OCI-LY7 (cell line): ENCODE data around the gene HCFC1. TPM values are rescaled to one million over a fixed set of nuclear protein-coding genes. Genes with fewer than 3 reads are reported as not detected.

Experiments used
- BruUV-seq: library from RNA; stranded (reverse); fragments of 400-500 nt; replicated peaks from 2 replicates; lab custom pipeline; 2021; lab: Mats Ljungman, UMichigan
- CTCF ChIA-PET: fragments of 300-600 bp; sonication (Branson Sonifier 250); formaldehyde crosslinking; loops from one replicate; lab custom pipeline; 2022; ENCODE audit warnings: antibody characterized with exemption; ENCODE audit not compliant: unreplicated experiment; lab: Charles Lee
- POLR2A ChIA-PET: fragments of 300-600 bp; sonication (Branson Sonifier 250); formaldehyde crosslinking; loops from one replicate; lab custom pipeline; 2022; ENCODE audit warnings: antibody characterized with exemption; lab: Charles Lee
- DNase-seq: peaks from one replicate; pipeline ENCODE4 v3.0.0-alpha.2; 2015; ENCODE audit warnings: low spot score
- H2AFZ ChIP-seq: fragments of 200-600 bp; sonication (generic), shearing (Covaris generic); 2 replicates; pipeline ENCODE4 v1.6.1; 2014; ENCODE audit warnings: mild to moderate bottlenecking, antibody characterized with exemption, low read length, moderate library complexity
- H3K27ac ChIP-seq: fragments of 200-600 bp; sonication (generic); 2 replicates; pipeline ENCODE4 v1.5.1; 2014; ENCODE audit warnings: mixed run types, low read depth, mild to moderate bottlenecking, moderate library complexity, low read length, inconsistent platforms; ENCODE audit not compliant: poor library complexity, severe bottlenecking
- H3K36me3 ChIP-seq: fragments of 200-600 bp; sonication (generic); 2 replicates; pipeline ENCODE4 v1.6.1; 2014; ENCODE audit warnings: mild to moderate bottlenecking, antibody characterized with exemption, low read length, moderate library complexity, mixed read lengths; ENCODE audit not compliant: insufficient read depth
- H3K4me1 ChIP-seq: fragments of 200-600 bp; sonication (generic); 2 replicates; pipeline ENCODE4 v1.5.1; 2014; ENCODE audit warnings: mild to moderate bottlenecking, low read length; ENCODE audit not compliant: insufficient read depth, poor library complexity, severe bottlenecking
- H3K4me2 ChIP-seq: fragments of 200-600 bp; sonication (generic); 2 replicates; pipeline ENCODE4 v1.6.1; 2014; ENCODE audit warnings: mild to moderate bottlenecking, low read length
- H3K4me3 ChIP-seq: fragments of 200-600 bp; sonication (generic); 2 replicates; pipeline ENCODE4 v1.5.1; 2014; ENCODE audit warnings: mild to moderate bottlenecking, low read depth, low read length; ENCODE audit not compliant: poor library complexity, severe bottlenecking
- H3K79me2 ChIP-seq: fragments of 200-600 bp; sonication (generic); 2 replicates; pipeline ENCODE4 v1.6.1; 2016; ENCODE audit warnings: low read depth, mild to moderate bottlenecking, low read length, moderate library complexity, mixed read lengths; ENCODE audit not compliant: insufficient read depth
- H3K9me2 ChIP-seq: fragments of 200-600 bp; sonication (generic); 2 replicates; pipeline ENCODE4 v1.6.1; 2016; ENCODE audit warnings: mild to moderate bottlenecking, low read length, mixed read lengths; ENCODE audit not compliant: insufficient read depth
- H3K9me3 ChIP-seq: fragments of 200-600 bp; sonication (generic); 2 replicates; pipeline ENCODE4 v1.6.1; 2014; ENCODE audit warnings: mild to moderate bottlenecking, mixed run types, low read length, mixed read lengths
- H4K20me1 ChIP-seq: fragments of 200-600 bp; sonication (generic); 2 replicates; pipeline ENCODE4 v1.6.1; 2014; ENCODE audit warnings: mild to moderate bottlenecking, antibody characterized with exemption, low read length, moderate library complexity, mixed read lengths; ENCODE audit not compliant: insufficient read depth
- EZH2phosphoT487 ChIP-seq: fragments of 200-600 bp; sonication (generic); IDR thresholded peaks from 2 replicates; pipeline ENCODE4 v1.6.1; 2018; ENCODE audit warnings: low read depth, borderline replicate concordance, mild to moderate bottlenecking, mixed run types, antibody characterized with exemption, low read length, moderate library complexity, mixed read lengths
- intact Hi-C: fragments of 100-400 bp; cut with micrococcal nuclease; formaldehyde crosslinking; loops from one replicate; pipeline ENCODE4 v1.10.0; 2022; ENCODE audit not compliant: unreplicated experiment
- total RNA-seq, 2 experiments: library from RNA; depleted of rRNA in 1 of 2; stranded (reverse); fragments of >200 nt in 1 of 2; shearing (Covaris generic) in 1 of 2; gene quantifications; 2 replicates each; pipeline ENCODE4 v1.2.3, GENCODE V29; 2014 to 2022
- TF ChIP-seq, protein P1 (sequence below): fragments of 200-600 bp; sonication (generic); conservative IDR thresholded peaks from 2 replicates; pipeline ENCODE4 v1.5.1; 2014; ENCODE audit warnings: mild to moderate bottlenecking, antibody characterized with exemption, low read length, moderate library complexity, mixed read lengths

HCFC1 gene
- total RNA-seq, 2 experiments from 2014 or later = 64.2 to 134 TPM

DNA sequence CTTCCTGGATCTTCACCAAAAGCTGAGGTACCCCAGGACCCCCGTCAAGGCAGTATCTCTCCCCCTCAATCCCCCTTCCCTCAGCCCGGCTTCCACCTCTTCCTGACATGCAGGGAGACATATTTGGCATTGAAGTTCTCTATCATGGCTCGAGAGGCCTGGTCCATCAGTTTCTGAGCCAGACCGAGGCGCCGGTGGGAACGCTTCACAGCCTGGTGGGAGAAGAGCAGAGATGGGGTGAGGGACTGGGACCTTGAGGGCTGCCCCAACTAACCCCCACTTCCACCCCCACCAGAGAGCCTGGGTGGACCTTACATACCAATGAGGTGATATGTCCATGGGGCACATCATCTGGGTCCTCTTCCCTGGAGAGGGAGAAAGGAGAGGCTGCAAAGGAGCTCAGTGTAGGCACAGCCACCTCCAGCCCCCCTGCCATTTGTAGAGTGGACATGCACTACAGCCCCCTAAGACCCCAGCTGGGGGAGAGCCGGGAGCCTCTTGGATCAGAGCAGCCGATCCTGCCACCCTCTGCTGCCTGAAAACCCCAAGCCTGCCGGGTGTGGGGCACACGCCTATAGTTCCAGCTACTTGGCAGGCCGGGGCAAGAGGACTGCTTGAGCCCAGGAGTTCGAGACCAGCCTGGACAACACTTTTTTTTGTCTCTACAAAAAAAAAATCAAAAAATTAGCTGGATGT lies 39.2 kb downstream of the HCFC1 start:
- intact Hi-C loops = no loop called here
- Histone ChIP-seq H3K36me3 (peaks cover 32% of the 10 kb centered on the region), H3K4me1 (peaks cover 22% of the 10 kb centered on the region), H3K79me2 (peaks cover 10% of the 10 kb centered on the region; the same call in 1 of the 2 replicates), H2AFZ (no peak overlapping the region), H3K4me3 (no peak overlapping the region), H3K27ac (no peak overlapping the region), H4K20me1 (no peaks in the 10 kb centered on the region), H3K9me2 (no peaks in the 10 kb centered on the region), H3K9me3 (no peaks in the 10 kb centered on the region), H3K4me2 (no peak overlapping the region)
- TF ChIP-seq EZH2phosphoT487 = no peak
- TF ChIP-seq, protein P1, sequence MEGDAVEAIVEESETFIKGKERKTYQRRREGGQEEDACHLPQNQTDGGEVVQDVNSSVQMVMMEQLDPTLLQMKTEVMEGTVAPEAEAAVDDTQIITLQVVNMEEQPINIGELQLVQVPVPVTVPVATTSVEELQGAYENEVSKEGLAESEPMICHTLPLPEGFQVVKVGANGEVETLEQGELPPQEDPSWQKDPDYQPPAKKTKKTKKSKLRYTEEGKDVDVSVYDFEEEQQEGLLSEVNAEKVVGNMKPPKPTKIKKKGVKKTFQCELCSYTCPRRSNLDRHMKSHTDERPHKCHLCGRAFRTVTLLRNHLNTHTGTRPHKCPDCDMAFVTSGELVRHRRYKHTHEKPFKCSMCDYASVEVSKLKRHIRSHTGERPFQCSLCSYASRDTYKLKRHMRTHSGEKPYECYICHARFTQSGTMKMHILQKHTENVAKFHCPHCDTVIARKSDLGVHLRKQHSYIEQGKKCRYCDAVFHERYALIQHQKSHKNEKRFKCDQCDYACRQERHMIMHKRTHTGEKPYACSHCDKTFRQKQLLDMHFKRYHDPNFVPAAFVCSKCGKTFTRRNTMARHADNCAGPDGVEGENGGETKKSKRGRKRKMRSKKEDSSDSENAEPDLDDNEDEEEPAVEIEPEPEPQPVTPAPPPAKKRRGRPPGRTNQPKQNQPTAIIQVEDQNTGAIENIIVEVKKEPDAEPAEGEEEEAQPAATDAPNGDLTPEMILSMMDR = no peak
- POLR2A ChIA-PET = no interaction called here
- BruUV-seq = no TSS peak
- CTCF ChIA-PET = no interaction called here
- DNase-seq = no peak

DNA sequence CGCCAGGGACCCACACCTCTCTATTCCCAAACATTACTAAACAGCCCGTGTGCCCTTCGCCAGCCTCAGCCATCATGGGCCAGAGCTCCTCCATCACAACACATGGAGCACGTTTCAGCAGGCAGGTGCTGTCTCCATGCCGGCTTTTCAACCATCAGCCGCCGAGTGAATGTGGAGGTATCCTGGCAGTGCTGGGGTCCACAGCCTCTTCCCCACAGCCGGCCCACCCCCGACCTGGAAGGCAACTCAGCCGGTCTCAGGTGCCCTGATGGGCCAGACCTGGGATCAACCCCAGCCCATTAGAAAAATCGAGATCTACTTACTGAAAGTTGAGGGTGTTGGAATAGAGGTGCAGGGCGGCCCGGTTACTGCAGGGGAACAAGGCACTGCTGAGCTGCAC lies 39.9 kb downstream of the HCFC1 start:
- Histone ChIP-seq H3K4me2 (no peak overlapping the region), H2AFZ (no peak overlapping the region), H4K20me1 (no peaks in the 10 kb centered on the region), H3K9me2 (no peaks in the 10 kb centered on the region), H3K4me3 (no peak overlapping the region), H3K79me2 (peaks cover 10% of the 10 kb centered on the region; the same call in 1 of the 2 replicates), H3K27ac (no peak overlapping the region), H3K9me3 (no peaks in the 10 kb centered on the region), H3K36me3 (peaks cover 32% of the 10 kb centered on the region), H3K4me1 (peaks cover 22% of the 10 kb centered on the region)
- POLR2A ChIA-PET = no interaction called here
- CTCF ChIA-PET = no interaction called here
- no peak for TF ChIP-seq EZH2phosphoT487
- TF ChIP-seq, protein P1 = no peak
- BruUV-seq = no TSS peak
- no peak for DNase-seq
- intact Hi-C loops = no loop called here

DNA sequence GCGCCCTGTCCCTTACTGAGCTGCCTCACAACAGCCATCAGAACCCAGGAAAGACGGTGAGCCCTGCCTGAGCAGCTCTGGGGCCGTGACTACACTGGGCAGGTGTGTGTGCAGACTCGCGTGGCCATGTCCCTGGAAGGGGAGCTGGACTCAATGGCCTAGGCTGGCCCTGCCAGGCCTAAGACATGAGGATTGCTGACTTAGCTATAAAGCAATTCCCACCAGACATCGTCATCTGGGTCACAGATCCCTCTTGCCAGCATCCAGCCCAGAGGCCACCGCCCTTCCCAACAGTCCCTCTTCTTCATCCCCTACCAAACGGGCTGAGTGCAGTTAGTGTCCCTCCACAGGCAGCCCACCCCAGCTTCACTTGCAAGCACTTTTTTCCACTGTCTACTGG lies 40.5 kb downstream of the HCFC1 start:
- H3K27ac ChIP-seq = no peak overlapping the region
- no peak for TF ChIP-seq EZH2phosphoT487
- TF ChIP-seq, protein P1 = no peak
- H2AFZ ChIP-seq = no peak overlapping the region
- H3K4me3 ChIP-seq = no peak overlapping the region
- H3K79me2 ChIP-seq = peaks cover 10% of the 10 kb centered on the region; the same call in 1 of the 2 replicates
- H3K9me2 ChIP-seq = no peaks in the 10 kb centered on the region
- H3K4me2 ChIP-seq = no peak overlapping the region
- H3K36me3 ChIP-seq = peaks cover 32% of the 10 kb centered on the region
- POLR2A ChIA-PET = no interaction called here
- intact Hi-C loops = no loop called here
- no peak for DNase-seq
- BruUV-seq = no TSS peak
- peaks cover 23% of the 10 kb centered on the region for H3K4me1 ChIP-seq
- CTCF ChIA-PET = interaction anchor here (0.6 kb wide), 1 partner anchor 313 kb away, joined by 3 read pairs; no protein-coding TSS in a partner anchor
- no peaks in the 10 kb centered on the region for H3K9me3 ChIP-seq
- H4K20me1 ChIP-seq = no peaks in the 10 kb centered on the region
